Purkinje cell (primary cell): Measurements from ENCODE around the gene ANP32A. TPM values are rescaled to one million over a fixed set of nuclear protein-coding genes. Genes with fewer than 3 reads are reported as not detected.

ENCODE experiments used
- polyA plus RNA-seq: library from polyadenylated mRNA; unstranded; fragments of >200 nt; fragmentation: Nextera tagmentation; gene quantifications from 2 replicates; pipeline ENCODE4 v1.2.1, GENCODE V29; 2014

The ANP32A gene
- 90.1 and 94.5 TPM in 2 replicates for polyA plus RNA-seq

GRCh38 chr15:68820295-68821189 is at the start of gene ANP32A:
ANP32A (minus strand) TSS chr15:68820895; CDS start chr15:68820751, 144 bp downstream.

Other genes with a start within 250 kb of the ANP32A start
- 139 and 184 TPM in 2 replicates for gene CORO2B, start 241.9 kb downstream of the ANP32A start, polyA plus RNA-seq
- 2.8 and 22.1 TPM in 2 replicates for gene SPESP1, start 109.6 kb upstream of the ANP32A start, polyA plus RNA-seq
- gene NOX5, start 193.8 kb upstream of the ANP32A start, polyA plus RNA-seq = 0.05 TPM in 1 of 2 replicates, not detected in the other